Fibroblast of lung (primary cell): ENCODE results near the gene OR2T5.
"Not testable (repeated sequence)": the region's sequence is repeated elsewhere in the genome, so short reads cannot be mapped to it uniquely, and the experiment has no call there.

Experiments used
- CTCF ChIP-seq, 2 donors: IDR thresholded peaks in 1 of 2; conservative IDR thresholded peaks in 1 of 2; 1 replicate in 1 of 2; 2 replicates in 1 of 2; pipeline ENCODE4 v1.5.1; 2011 to 2012; ENCODE audit warnings: low read length in 2 of 2, control low read depth in 1 of 2, inconsistent platforms in 1 of 2, low read depth in 1 of 2, mild to moderate bottlenecking in 1 of 2
- EZH2 ChIP-seq: IDR thresholded peaks from 2 replicates; pipeline ENCODE4 v1.5.1; 2012; ENCODE audit warnings: low read length, control low read depth, mild to moderate bottlenecking; ENCODE audit errors: missing control alignments

- not testable (repeated sequence) for TF ChIP-seq CTCF (conservative IDR thresholded peaks at IDR 0.05 in 1 of 2, IDR thresholded peaks at IDR 0.05 in 1 of 2; ENCODE audit: low read depth in 1 of 2, low read length in 2 of 2); EZH2
Observed at GRCh38 chr1:248488289-248488688, at the start of gene OR2T5.
